Kidney capillary endothelial cell (primary cell): Measurements from ENCODE around the gene TMEM121.

ENCODE experiments used
- DNase-seq: peaks from one replicate; pipeline ENCODE4 v3.0.0-alpha.2; 2018; ENCODE audit warnings: low spot score

TMEM121 gene

DNA sequence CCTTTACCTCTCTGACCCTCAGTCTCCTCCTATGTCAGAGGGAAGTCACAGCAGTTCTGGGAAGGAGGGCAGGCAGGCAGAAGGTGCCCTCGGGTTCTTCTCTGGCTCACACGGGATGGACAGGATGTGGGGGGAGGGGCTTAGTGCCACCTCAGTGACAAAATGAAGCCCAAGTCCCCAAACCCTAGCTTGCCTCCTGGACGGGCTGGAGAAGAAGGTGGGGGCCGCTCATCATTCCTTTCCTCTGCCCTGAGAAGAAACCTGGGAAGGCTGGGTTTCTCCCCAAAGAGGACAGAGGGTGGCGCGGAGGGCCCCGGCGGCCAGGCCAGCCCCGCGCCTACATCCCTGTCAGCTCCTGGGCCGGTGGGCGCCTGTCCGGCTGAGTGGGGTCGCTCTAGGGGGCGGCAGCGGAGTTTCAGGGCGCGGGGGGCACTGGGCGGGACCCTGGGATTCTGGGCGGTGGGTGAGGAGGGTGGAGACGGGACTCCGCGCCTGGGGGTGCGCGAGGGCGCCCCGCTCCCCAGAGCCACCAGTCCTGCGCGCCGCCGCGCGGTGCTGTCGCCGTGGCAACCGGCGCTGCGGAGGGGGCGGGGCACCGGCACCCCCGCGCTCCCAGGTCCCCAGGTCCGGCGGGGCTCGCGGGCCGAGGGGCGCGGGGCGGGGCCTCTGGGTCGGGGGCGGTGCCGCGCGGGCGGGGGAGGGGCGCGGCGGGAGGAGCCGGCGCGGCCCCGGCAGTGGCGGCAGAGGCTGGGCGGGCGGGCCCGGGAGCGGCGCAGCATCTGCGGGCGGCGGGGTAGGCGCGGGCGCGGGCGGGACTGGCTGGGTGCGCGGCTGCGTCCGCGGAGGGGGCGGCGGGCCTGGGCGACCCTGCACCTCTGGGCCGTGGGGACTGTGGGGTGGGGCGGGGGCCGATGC is at the start of gene TMEM121:
Gene TMEM121 (plus strand): TSS at position 723 of the 915 bp plus-strand sequence. CDS start 2,252 bp downstream, outside the sequence.
- DNase-seq = no peak

DNA sequence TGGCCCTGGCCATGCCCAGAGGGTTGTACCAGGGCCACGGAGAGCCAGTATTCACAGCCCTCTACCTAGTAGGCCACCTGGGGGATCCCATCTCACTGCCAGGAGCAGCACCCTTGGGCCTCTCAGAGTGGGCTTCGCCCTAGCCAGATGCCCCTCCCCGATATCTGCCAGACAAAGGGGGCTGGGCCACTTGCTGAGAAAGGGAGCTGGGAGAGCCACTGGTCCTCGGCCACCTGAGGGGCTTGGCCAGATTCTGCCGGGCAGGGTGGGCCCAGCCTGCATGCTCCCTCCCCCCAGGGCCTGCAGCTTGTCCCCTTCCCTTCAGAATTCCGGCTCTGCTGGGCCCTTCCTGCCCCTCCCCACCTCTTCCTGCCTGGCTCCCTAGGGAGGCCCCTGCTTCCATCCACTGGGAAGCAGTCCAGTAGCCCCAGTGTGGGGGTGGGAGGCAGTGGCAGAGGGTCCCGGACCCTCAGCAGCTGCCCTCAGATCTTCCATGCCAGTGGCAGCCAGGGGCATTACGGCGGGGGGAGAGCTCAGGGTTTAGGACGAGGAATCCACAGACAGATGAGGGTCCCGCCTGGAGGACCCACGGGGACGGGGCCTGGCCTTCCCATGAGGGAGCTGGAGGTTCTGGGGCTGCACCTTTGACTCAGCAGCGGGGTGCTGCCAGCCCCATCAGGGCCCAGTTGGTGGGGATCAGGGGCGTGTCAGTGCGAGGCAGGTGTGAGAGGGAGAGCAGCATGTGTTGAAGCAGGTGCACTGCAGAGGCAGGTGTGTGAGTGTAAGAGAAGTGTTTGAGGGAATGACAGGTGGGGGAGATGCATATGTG is 49.3 kb upstream of the TMEM121 start:
- peak; percentile 77 for DNase-seq

DNA sequence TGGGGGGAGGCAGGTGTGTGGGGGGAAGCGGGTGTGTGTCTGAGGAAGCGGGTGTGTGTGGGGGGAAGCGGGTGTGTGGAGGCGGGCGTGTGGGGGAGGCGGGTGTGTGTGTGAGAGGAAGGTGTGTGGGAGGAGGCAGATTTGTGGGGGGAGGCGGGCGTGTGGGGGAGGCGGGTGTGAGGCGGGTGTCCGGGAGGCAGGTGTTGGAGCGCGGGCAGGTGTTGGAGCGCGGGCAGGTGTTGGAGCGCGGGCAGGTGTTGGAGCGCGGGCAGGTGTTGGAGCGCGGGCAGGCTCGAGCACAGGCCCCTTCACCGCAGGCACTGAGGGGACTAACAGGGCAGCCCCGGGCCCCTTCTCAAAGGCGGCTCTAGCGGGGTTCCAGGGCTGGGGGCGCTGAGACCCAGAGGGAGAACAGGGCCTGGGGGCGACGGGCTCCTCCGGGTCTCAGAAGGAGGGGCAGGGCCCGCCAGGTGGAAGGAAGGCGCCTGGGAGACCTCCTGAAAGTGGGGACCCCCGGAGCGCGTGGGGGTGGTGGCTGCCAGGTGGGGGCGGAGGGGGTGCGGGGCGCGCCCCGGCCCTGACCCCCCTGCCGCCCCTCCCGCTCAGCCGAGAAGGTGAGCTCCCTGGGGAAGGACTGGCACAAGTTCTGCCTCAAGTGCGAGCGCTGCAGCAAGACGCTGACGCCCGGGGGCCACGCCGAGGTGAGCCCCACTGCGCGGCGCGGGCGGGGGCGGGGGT is 48.6 kb upstream of the TMEM121 start:
- DNase-seq = no peak

DNA sequence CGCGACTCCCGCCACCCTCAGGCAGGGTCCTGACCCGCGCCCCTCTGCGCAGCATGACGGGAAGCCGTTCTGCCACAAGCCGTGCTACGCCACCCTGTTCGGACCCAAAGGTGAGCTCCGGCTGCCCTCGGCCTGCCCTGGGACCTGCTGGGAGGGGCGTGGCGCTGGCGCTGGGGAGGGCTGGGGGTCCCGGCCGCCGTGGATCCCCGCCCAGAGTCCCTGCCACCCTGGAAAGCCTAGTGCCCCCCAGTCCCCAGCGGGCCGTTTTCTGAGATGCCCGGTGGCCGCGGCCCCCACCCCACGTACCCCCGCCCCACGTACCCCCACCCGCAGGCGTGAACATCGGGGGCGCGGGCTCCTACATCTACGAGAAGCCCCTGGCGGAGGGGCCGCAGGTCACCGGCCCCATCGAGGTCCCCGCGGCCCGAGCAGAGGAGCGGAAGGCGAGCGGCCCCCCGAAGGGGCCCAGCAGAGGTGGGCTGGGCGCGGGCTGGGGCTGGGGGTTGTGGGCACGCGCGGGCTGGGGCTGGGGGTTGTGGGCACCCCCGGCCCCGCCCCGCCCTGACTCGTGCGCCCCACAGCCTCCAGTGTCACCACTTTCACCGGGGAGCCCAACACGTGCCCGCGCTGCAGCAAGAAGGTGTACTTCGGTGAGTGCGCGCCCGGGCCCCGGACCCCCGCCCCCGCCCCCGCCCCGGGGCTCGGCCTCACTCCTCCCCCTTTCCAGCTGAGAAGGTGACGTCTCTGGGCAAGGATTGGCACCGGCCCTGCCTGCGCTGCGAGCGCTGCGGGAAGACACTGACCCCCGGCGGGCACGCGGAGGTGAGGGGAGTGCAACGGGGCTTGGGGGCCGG is 47.8 kb upstream of the TMEM121 start:
- no peak for DNase-seq

DNA sequence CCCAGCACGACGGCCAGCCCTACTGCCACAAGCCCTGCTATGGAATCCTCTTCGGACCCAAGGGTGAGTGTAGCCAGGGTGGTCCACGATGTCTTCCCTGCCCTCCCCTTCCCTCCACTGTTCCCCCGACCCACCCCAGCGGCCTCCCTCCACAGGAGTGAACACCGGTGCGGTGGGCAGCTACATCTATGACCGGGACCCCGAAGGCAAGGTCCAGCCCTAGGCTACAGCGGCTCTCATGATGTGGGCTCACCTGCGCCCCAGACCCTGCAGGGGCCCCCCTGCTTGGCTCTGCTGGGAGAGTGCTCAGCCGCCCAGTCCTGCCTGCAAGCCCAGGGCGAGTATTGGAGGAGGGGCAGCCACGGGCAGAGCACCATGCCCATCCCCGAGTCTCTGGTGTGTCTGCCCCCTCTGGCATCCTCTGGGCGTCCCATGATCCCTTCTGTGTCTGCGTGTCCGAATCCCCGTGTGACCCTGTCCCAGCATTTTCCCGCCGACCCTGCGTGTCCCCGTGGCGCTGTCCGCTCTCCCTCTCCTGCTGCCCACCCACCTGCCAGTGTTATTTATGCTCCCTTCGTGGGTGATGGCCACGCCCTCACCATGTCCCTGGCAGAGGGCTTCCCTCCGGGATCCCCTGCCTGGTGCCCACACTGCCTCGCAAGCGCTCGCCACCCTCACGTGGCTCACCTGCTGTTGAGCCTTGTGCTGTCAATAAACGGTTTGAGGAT is 46.8 kb upstream of the TMEM121 start:
- DNase-seq = no peak

DNA sequence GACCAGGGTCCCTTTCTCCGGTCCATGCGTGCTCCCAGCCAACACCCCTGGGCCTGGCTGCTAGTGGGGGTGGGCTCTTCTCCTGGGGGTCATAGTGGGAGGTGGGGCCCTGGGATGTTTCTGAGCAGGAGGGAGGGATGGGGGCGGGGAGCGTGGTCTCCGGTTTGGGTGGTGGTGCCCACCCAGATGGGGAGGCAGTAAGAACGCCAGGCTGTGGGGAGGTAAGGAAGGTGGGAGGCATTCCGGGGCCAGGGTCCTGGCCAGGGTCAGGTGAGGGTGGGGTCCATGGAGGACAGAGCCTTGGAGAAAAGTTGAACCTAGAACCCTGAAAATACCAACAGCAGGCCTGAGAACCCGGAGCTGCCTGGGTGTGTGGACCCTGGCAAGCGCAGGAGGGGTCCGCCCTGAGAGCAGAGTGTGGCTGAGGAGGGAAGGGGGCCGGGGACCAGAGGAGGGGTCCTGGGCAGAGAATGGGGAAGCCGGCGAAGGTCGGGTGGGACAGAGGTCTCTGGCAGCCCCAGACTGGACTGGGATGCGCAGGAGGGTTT is 46.1 kb upstream of the TMEM121 start:
- no peak for DNase-seq

DNA sequence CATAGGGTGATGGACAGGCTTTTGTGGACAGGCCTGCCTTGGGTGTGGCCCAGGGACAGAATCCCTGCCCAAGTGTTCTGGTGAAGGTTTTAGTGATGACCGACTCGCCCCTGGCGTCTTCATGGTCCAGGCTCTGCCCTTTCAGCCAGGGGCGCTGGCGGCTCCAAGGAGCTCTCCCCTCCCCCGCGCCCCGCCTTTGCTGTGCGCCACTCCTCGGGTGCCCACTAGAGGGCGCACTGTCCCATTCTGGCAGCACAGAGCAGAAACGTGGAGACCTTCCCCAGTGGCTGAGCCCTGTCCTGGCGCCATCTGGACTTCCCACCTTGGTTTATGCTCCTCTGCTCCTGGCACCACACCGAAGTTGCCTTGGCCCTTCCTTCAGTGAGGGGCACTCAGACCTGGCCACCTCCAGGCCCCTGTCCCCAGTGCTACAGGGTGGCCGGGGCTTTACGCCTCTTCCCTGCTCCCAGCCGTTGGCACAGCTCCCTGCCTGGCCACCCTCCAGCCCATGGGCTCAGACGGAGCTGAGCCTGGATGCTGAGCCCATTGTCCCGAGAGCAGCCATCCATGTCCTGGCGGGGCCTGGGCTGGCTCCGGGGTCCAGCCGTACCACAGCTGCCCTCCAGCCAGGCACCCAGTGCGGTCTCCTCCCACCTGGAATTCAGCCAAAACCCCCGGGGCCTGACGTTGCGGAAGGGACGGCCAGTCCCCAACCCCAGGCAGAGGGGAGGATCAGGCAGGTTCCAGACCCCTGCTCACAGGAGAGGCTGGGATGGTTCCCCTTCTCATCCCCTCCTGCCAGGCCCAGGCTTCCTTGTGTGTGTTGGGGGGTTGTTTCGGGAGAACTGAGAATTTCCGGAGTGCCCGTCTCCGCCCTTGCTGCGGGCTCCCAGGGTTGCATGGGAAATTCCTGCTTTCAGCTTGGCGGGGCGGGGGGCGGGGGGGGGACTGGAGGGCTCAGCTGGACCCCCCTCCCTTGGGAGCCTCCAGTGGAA is 45.3 kb upstream of the TMEM121 start:
- DNase-seq = peak; percentile 92

DNA sequence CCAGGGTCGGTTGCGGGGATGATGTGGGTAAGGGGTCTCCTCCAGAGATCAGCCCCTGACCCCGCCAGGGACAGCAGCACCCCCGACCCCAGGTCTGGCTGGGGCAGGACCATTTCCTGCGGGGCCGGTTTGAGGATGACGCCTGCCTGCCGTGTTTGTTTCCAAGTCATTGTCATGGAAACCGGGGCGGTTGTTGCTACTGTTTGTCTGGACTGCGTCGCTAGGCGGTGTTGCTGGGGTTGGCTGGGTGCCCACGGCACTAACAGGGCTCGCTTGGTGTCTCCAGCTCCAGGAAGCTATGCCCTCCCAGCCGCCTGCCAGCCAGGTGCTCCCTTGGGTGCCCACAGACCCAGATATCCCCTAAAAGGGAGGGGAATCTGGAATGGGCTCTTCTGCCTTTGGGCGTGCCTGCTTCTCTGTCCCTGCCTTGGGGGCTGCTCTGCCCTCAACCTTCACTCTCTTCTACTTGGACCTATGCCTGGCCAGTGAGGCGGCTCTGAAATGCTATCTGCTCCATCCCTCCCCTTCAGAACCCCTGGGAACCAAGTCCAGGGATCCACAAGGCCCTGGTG is 44.4 kb upstream of the TMEM121 start:
- peak; percentile 96 for DNase-seq

DNA sequence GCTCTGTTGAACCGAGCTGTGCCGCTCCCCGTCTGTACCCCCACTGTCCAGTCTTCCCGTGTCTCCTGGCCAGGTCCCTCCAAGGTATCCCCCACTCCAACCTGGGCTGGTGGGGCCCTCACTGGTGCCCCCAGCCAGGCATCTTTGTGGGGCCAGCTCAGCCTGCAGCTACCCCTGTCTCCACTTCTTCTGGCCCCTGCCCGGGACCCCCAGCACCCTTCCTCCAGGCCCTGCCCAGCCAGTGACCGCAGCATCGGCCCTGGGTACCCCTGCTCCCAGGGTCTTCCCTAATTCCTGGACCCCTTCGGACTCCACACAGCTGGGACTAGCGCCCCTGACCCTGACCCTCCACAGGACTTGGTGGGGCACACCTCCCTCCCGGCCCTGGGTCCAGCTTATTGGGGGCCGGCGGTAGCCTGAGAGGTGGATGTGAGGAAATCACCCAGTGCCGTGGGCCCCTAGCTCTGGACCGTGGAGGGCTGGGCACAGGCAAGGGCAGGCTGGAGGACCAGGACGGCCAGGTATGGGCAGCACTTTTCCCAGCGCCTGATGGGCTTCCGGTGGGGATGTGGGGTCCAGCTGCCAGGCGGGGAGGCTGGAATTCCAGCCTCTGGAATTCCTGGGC is 43.8 kb upstream of the TMEM121 start:
- DNase-seq = no peak

DNA sequence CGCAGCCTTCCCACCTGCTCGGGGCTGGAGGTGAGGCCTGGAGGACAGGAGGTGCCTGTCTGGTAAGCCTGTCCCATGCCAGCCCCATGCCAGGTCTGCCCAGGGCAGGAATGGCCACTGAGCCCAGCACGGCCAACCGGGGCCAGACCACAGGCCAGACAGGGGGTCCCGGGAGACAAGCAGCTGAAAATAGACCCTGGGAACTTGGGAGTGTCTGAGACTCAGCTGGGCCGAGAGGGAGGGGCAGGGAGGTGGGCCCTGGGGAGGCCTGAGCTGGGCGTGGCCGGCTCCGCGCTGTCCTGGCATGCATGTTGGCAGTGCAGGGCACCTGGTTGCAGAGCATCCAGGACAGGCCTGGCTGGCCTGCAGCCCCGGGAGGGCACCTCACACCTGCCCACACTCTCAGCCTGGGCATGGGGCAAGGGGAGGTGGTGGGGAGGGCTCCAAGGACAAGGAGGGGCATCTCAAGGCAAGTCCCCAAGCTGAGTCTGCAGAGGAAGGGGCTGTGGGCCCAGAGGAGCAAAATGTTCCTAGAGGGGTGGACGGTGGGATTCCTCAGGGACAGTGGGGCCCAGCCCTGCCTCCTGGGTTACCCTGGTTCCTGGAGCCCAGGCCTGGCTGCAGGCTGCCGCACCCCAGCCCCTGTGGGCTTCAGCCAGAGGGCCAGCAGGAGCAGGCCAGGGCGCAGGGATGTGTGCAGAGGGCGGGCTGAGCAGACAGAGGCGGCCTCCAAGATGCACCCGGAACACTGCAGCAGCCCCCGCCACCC is 42.9 kb upstream of the TMEM121 start:
- no peak for DNase-seq

DNA sequence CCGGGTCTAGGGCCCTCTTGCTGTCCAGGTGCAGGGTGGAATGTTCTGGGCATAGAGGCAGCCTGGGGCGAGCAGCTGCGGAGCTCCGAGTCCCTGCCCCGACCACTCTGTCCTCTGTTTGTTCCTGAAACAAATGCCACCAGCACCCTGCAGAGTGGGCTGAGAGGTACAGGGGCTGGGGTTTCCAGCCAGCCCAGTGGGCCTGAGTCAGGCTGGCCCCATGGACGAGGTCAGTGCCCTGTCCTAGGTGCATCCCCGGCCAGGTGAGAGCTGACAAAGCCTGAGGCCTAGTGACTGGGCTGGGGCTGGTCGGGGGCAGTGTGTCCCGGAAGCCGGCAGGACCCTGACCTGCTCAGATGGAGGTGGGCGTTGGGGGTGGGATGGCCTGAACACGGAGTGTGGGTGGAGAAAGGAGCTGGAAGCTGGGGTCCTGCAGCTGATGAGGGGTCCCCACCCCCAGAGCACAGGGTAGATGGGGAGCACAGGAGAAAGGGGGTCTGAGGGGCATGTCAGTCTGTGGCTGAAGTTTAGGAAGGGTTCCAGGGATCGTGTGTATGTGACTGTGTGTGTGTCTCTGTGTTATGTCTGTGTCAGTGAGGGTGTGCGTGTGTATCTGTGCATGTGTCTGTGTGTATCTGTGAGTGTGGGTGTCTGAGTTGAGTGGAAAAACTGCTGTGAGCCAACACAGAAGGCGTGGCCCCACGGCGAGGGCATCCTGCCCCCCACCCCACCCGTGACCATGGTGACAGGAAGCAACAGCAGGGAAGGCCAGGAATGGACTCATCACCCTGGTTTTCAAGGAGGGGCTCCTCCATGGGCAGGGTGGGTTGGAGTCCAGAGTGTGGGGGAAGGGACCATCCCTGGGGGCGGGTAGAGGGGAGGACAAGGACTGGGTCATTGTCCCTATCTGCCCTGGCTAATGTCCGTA is 42.0 kb upstream of the TMEM121 start:
- DNase-seq = peak; percentile 40

DNA sequence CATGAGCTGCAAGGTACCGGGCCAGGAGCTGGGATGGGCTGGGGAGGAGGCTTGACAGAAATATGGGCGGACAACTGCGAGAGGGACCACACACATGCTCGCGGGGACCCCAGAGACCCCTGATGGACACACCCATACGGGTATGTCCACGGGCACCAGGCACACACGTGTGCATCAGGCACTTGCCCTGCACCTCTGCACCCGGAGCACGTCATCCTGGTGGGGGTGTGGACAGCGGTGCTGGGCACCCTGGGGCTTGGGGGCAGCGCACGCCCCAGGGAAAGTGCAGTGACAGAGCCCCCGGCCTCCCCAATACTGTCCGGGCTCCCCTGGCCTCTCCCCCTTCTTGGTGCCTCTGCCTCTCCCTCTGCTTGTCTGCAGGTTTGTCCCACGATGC is 41.4 kb upstream of the TMEM121 start:
- DNase-seq = no peak

DNA sequence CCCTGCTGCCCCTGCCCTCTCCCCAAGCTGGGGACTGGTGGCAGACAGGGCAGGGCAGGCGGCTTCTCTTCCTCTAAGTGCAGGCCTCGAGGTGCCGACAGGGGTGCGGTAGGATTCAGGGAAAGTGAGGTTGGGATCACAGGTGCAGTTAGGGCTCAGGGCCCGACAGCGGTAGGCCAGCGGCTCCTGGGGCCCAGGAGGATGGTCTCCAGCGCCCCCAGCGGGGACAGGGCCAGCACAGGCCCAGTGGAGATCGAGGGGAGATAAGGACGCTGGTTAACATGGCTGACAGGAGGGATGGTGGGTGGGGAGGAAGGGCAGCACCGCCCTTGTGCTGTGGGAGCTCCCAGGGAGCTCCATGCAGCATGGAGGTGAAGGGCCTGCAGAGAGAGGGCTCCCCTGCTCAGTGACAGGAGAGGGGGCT is 40.6 kb upstream of the TMEM121 start:
- peak; percentile 52 for DNase-seq

DNA sequence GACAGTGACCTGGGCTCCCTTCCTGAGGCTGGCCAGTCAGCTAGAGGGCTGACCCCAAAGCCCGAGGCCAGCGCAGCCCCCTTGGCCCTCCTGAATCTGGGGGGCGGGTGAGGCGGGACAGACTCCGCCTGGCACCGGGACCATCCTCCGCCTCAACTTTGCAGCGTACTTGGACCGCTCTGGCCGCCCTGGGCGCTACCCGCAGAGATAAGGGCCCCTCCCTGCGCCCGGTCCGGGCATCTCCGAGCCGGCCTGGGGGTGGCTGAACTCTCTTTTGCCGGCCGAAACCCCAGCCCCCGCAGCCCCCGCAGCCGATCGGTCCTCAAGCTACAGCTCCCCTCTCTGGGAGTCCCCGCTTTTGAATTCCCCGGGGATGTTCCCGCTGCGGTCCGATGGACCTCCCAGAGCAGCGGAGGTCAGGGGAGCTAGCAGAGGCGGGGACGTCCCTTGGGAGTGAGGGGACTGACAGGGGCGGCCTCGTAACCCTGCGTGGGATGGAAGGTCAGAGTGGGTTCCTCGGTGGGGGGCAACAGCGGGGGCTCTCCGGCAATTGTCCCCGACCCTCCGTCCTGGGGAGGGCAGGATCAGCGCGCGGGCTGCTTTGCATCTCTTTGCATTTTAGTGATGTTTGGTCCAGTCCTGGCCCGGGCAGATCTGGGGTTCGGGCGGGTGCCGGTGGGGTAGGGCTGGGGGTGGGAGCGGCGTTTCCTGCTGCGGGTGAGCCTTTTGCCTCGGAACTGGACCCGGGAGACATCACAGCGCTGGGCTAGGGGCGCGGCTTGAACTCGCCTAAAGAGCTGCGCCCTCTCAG is 40.0 kb upstream of the TMEM121 start, which contains the start of gene CRIP1:
Gene CRIP1 (plus strand): TSS at position 724 of the 811 bp plus-strand sequence. CDS start 374 bp downstream, outside the sequence.
- no peak for DNase-seq

DNA sequence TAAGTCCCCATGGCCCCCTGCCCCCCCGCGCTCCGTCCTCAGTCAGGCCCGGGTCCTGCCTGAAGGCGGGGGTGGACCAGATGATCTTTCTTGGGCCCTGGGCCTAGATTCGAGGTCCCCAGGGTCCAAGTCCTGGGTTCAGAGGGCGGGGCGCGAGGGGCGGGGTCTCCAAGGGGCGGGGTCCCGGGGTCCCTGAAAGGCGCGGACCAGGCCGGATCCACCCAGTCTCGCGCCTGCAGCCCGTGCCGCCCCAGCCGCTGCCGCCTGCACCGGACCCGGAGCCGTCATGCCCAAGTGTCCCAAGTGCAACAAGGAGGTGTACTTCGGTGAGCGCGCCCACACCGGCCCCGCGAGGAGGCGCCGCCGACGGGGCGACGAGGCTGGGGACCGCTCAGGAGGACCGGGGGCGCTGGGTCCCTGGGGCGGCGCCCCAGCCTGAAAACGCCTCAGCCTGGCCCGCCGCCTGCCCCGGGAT is 39.4 kb upstream of the TMEM121 start:
- DNase-seq = no peak
